ENCODE data around the gene SORCS3. TPM values are rescaled to one million over a fixed set of nuclear protein-coding genes. Genes with fewer than 3 reads are reported as not detected.
A peak's percentile ranks its signal among the peaks of the same experiment; 100 is the strongest.
"Not testable (repeated sequence)": the region's sequence is repeated elsewhere in the genome, so short reads cannot be mapped to it uniquely, and the experiment has no call there.

SORCS3 gene
- total RNA-seq, 1 donor from 2014 or later: 4.2 TPM

DNA sequence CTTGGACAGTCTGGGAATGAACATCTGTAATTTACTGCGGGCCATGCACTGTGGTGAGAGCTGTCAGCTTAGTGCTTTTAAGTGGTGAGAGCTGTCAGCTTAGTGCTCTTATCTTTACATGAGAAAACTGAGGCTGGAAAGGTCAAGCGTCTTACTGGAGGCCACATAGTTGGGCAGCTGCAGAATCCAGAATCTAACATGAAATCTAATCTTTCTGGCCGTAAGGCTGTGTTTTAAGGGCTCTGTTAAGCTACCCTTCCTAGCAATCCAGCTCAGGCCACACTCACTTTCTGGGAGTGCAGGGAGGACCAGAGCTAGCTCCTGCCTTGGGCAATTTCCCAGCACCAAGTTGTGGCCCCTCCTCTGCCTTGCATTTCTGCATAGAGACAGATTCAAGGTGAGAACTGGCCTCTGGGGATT, 70.2 kb downstream of the SORCS3 start:
- TF ChIP-seq, protein P1, sequence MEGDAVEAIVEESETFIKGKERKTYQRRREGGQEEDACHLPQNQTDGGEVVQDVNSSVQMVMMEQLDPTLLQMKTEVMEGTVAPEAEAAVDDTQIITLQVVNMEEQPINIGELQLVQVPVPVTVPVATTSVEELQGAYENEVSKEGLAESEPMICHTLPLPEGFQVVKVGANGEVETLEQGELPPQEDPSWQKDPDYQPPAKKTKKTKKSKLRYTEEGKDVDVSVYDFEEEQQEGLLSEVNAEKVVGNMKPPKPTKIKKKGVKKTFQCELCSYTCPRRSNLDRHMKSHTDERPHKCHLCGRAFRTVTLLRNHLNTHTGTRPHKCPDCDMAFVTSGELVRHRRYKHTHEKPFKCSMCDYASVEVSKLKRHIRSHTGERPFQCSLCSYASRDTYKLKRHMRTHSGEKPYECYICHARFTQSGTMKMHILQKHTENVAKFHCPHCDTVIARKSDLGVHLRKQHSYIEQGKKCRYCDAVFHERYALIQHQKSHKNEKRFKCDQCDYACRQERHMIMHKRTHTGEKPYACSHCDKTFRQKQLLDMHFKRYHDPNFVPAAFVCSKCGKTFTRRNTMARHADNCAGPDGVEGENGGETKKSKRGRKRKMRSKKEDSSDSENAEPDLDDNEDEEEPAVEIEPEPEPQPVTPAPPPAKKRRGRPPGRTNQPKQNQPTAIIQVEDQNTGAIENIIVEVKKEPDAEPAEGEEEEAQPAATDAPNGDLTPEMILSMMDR (conservative IDR thresholded peaks at IDR 0.05): no peak
- H3K27me3 Mint-ChIP-seq: peaks cover 28% of the 10 kb centered on the region
- H3K4me3 Mint-ChIP-seq: no peak overlapping the region
- H3K9me3 Mint-ChIP-seq: no peaks in the 10 kb centered on the region
- H3K4me1 Mint-ChIP-seq (ENCODE audit: unreplicated experiment): peaks cover 36% of the 10 kb centered on the region
- no peak overlapping the region for H3K27ac Mint-ChIP-seq
- peaks cover 3% of the 10 kb centered on the region for H3K36me3 Mint-ChIP-seq
- DNase-seq (ENCODE audit: extremely low spot score, unreplicated experiment): no peak

DNA sequence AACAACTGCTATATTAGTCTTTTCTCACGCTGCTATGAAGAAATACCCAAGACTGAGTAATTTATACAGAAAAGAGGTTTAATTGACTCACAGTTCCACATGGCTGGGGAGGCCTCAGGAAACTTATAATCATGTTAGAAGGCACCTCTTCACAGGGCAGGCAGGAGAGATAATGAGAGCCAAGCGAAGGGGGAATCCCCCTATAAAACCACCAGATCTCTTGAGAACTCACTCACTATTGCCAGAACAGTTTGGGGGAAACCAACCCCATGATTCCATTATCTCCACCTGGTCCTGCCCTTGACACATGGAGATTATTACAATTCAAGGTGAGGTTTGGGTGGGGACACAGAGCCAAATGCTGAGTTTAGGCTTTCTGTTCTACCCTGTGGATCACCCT, 89.5 kb downstream of the SORCS3 start:
- not testable (repeated sequence) for H3K4me3 Mint-ChIP-seq; H3K36me3 Mint-ChIP-seq; H3K9me3 Mint-ChIP-seq; H3K27ac Mint-ChIP-seq; DNase-seq (ENCODE audit: extremely low spot score, unreplicated experiment)
- H3K27me3 Mint-ChIP-seq: peaks cover 45% of the 10 kb centered on the region
- H3K4me1 Mint-ChIP-seq (ENCODE audit: unreplicated experiment): peaks cover 16% of the 10 kb centered on the region

DNA sequence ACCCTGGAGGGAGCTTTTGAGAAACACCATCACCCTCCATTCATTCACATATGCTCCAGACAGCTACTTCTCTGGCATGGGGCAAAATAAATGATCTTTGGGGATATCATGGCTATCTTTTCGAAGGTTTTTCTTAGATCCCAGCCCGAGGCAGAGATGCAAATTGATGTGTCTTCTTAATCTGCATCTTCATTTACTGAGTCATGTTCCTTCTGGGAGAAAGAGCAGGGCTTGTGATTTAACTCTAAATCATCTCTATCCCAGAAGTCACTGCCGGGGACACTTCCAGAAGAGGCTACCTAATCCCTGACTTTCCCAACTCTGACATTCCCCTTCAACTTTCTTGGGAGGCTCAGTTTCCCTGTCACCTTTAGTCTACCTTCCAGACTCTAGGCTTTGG, 90.1 kb downstream of the SORCS3 start:
- no peak overlapping the region for H3K4me3 Mint-ChIP-seq
- H3K27me3 Mint-ChIP-seq: peaks cover 51% of the 10 kb centered on the region
- DNase-seq (ENCODE audit: extremely low spot score, unreplicated experiment): no peak
- no peak overlapping the region for H3K27ac Mint-ChIP-seq
- H3K9me3 Mint-ChIP-seq: no peaks in the 10 kb centered on the region
- H3K4me1 Mint-ChIP-seq (ENCODE audit: unreplicated experiment): peaks cover 22% of the 10 kb centered on the region
- TF ChIP-seq, protein P1 (conservative IDR thresholded peaks at IDR 0.05): no peak
- no peaks in the 10 kb centered on the region for H3K36me3 Mint-ChIP-seq

DNA sequence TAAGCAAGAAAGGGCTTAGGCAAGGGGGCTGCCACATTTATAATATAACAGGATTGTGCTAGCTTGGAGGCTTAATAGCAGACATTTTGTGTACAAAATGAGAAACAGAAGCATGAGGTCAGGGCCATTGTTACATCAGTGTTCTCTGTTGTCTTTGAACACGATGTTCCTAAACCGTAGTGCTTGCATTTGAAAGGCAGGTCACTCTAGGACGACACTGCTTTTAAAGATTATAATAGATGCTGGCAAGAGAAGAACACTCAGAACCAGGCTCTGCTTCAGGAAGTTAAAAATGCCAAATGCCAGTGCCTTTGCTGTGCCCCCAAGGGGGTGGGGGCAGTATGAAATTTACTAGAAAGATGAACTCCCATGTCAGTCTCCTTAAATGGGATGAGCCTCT, 91.1 kb downstream of the SORCS3 start:
- H3K36me3 Mint-ChIP-seq: no peaks in the 10 kb centered on the region
- H3K9me3 Mint-ChIP-seq: no peaks in the 10 kb centered on the region

DNA sequence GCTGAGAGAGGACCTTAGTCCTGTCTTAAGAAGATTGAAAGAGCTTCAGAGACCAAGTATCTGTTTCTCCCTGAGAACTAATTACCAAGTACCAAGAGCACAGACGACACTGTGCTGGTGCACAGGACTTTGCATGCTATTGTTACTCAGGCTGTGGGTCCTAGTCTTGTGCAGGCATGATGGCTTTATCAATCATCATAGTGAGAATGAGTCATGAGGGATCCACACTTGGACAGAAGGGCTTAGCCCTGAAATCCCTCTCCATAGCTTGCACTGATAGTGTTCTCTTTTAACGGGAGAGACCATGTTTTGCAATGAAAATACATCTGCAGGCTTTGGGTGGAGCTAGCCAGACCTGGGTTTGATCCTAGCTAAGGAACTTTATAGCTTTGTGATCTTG, 93.3 kb downstream of the SORCS3 start:
- Mint-ChIP-seq H3K9me3 (no peaks in the 10 kb centered on the region), H3K4me3 (peak overlapping the region; percentile 69)

More for the DNA sequence above, 91.1 kb downstream of the SORCS3 start:
- H3K4me3 Mint-ChIP-seq: no peak overlapping the region
- no peak for DNase-seq (ENCODE audit: extremely low spot score, unreplicated experiment)
- TF ChIP-seq, protein P1 (conservative IDR thresholded peaks at IDR 0.05): no peak
- peaks cover 25% of the 10 kb centered on the region for H3K4me1 Mint-ChIP-seq (ENCODE audit: unreplicated experiment)
- H3K27ac Mint-ChIP-seq: no peak overlapping the region
- peaks cover 54% of the 10 kb centered on the region for H3K27me3 Mint-ChIP-seq

DNA sequence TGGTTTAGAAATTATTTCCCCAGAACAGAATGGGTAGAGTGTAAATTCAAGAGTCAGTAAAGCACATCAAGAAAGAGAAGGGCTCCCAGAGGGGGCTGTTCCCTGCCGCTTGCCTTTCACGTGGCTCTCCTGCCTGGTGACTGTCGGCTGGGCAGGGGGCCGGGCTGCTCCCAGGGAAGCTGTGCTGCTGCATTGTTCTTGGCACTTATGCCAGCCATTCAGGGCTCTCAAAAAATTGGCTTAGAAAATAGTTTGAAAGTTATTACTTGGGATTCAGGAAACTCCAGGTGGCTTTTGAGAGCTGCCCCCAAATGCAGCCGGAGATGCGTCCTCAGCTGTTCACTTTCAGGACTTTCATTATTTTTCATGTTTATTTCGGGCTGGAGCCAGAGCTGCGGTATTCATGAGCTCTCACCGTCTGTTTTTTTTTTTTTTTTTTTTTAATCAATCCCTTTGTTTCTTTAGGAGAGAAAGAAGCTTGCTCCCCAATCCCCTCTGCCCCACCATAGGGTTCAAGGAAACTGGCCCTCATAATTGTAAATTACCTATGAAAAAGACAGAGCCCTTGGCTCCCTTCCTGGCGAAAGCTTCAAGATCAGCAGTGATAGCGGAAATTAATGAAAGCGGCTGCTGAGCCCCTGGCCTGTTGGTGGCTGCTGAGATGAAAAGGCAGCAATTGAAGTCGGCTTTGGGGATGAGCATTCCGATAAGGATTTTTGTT, 94.1 kb downstream of the SORCS3 start:
- no peak for DNase-seq (ENCODE audit: extremely low spot score, unreplicated experiment)
- peak overlapping the region; percentile 5 for H3K27ac Mint-ChIP-seq
- peaks cover 52% of the 10 kb centered on the region for H3K27me3 Mint-ChIP-seq
- H3K4me3 Mint-ChIP-seq: peak overlapping the region; percentile 51
- no peaks in the 10 kb centered on the region for H3K36me3 Mint-ChIP-seq
- TF ChIP-seq, protein P1 (conservative IDR thresholded peaks at IDR 0.05): no peak
- H3K9me3 Mint-ChIP-seq: no peaks in the 10 kb centered on the region
- peaks cover 25% of the 10 kb centered on the region for H3K4me1 Mint-ChIP-seq (ENCODE audit: unreplicated experiment)

More for the DNA sequence above, 93.3 kb downstream of the SORCS3 start:
- no peak overlapping the region for H3K27ac Mint-ChIP-seq
- no peak for DNase-seq (ENCODE audit: extremely low spot score, unreplicated experiment)
- peaks cover 25% of the 10 kb centered on the region for H3K4me1 Mint-ChIP-seq (ENCODE audit: unreplicated experiment)
- no peaks in the 10 kb centered on the region for H3K36me3 Mint-ChIP-seq
- TF ChIP-seq, protein P1 (conservative IDR thresholded peaks at IDR 0.05): no peak
- H3K27me3 Mint-ChIP-seq: peaks cover 52% of the 10 kb centered on the region
